ENCODE results near the gene CYP2W1.

CYP2W1 gene

GRCh38 chr7:967361-968082 lies 15.5 kb upstream of the CYP2W1 start:
- DNase-seq (ENCODE audit: low read depth): no peak

- DNase-seq (ENCODE audit: low read depth): no peak
Observed at GRCh38 chr7:968205-969105, 14.5 kb upstream of the CYP2W1 start.

- no peak for DNase-seq (ENCODE audit: low read depth)
Observed at GRCh38 chr7:969403-969802, 13.6 kb upstream of the CYP2W1 start.

- DNase-seq (ENCODE audit: low read depth): no peak
Observed at GRCh38 chr7:970744-971143, 12.2 kb upstream of the CYP2W1 start.

GRCh38 chr7:972110-972509 lies 10.9 kb upstream of the CYP2W1 start:
- DNase-seq (ENCODE audit: low read depth): no peak

GRCh38 chr7:972676-973309 lies 10.2 kb upstream of the CYP2W1 start:
- DNase-seq (ENCODE audit: low read depth): no peak

- DNase-seq (ENCODE audit: low read depth): no peak
Observed at GRCh38 chr7:973312-973711, 9.7 kb upstream of the CYP2W1 start.

- no peak for DNase-seq (ENCODE audit: low read depth)
Observed at GRCh38 chr7:974172-974571, 8.8 kb upstream of the CYP2W1 start.

GRCh38 chr7:974820-975681 lies 7.9 kb upstream of the CYP2W1 start, which contains the start of gene COX19:
Gene COX19 (minus strand): TSS chr7:975549. CDS start chr7:975509, 40 bp downstream.
- peak; percentile 71 for DNase-seq (ENCODE audit: low read depth)

GRCh38 chr7:975702-976473 lies 7.1 kb upstream of the CYP2W1 start:
- no peak for DNase-seq (ENCODE audit: low read depth)

- DNase-seq (ENCODE audit: low read depth): no peak
Observed at GRCh38 chr7:976901-977325, 6.1 kb upstream of the CYP2W1 start.

GRCh38 chr7:977326-978048 lies 5.5 kb upstream of the CYP2W1 start:
- DNase-seq (ENCODE audit: low read depth): no peak

- no peak for DNase-seq (ENCODE audit: low read depth)
Observed at GRCh38 chr7:978049-978346, 5.0 kb upstream of the CYP2W1 start.

GRCh38 chr7:978416-979091 lies 4.4 kb upstream of the CYP2W1 start:
- DNase-seq (ENCODE audit: low read depth): no peak

- no peak for DNase-seq (ENCODE audit: low read depth)
Observed at GRCh38 chr7:979151-979550, 3.8 kb upstream of the CYP2W1 start.

- no peak for DNase-seq (ENCODE audit: low read depth)
Observed at GRCh38 chr7:979886-980571, 3.0 kb upstream of the CYP2W1 start.

GRCh38 chr7:981793-982510 lies 1.0 kb upstream of the CYP2W1 start:
- no peak for DNase-seq (ENCODE audit: low read depth)

- no peak for DNase-seq (ENCODE audit: low read depth)
Observed at GRCh38 chr7:982511-983003, 424 bp upstream of the CYP2W1 start.
